Lung (tissue), 12 donors: ENCODE results near the gene HNRNPC. TPM values are rescaled to one million over a fixed set of nuclear protein-coding genes. Genes with fewer than 3 reads are reported as not detected.
"Not testable (repeated sequence)": the region's sequence is repeated elsewhere in the genome, so short reads cannot be mapped to it uniquely, and the experiment has no call there.

Experiments
- ATAC-seq: fragments of 200-7000 bp; cut with Tn5 transposase; one replicate; pipeline ENCODE4 v1.9.1; 2020; ENCODE audit warnings: moderate number of reproducible peaks; ENCODE audit not compliant: insufficient read depth, low FRiP score
- DNase-seq, 3 donors: peaks; one replicate each; pipeline ENCODE4 v3.0.0-alpha.2; 2013 to 2017
- H3K27ac ChIP-seq, 2 donors: one replicate each; pipeline ENCODE4 v1.5.1; 2013; ENCODE audit warnings: mild to moderate bottlenecking in 2 of 2, moderate library complexity in 2 of 2, control low read depth in 1 of 2, inconsistent platforms in 1 of 2, low read depth in 1 of 2, low read length in 1 of 2
- H3K27me3 ChIP-seq, 3 donors: one replicate each; pipeline ENCODE4 v1.5.1; 2013; ENCODE audit warnings: low read length in 2 of 3; ENCODE audit not compliant: control insufficient read depth in 3 of 3, insufficient read depth in 3 of 3
- H3K36me3 ChIP-seq, 4 donors: one replicate each; pipeline ENCODE4 v1.5.1; 2013; ENCODE audit warnings: low read length in 4 of 4, mild to moderate bottlenecking in 1 of 4, moderate library complexity in 1 of 4; ENCODE audit not compliant: control insufficient read depth in 4 of 4, insufficient read depth in 4 of 4
- H3K4me1 ChIP-seq, 5 donors: one replicate each; pipeline ENCODE4 v1.5.1; 2013; ENCODE audit warnings: low read length in 5 of 5, mild to moderate bottlenecking in 2 of 5, moderate library complexity in 1 of 5; ENCODE audit not compliant: control insufficient read depth in 5 of 5, insufficient read depth in 5 of 5
- H3K4me3 ChIP-seq: one replicate; pipeline ENCODE4 v1.5.1; 2013; ENCODE audit warnings: mild to moderate bottlenecking, control low read depth, moderate library complexity
- H3K9ac ChIP-seq, 2 donors: one replicate each; pipeline ENCODE4 v1.5.1; 2013; ENCODE audit warnings: low read length in 2 of 2, control low read depth in 1 of 2; ENCODE audit not compliant: insufficient read depth in 1 of 2
- H3K9me3 ChIP-seq, 4 donors: one replicate each; pipeline ENCODE4 v1.5.1; 2013; ENCODE audit warnings: low read length in 3 of 4, mild to moderate bottlenecking in 1 of 4, moderate library complexity in 1 of 4; ENCODE audit not compliant: control insufficient read depth in 4 of 4, insufficient read depth in 3 of 4
- WGBS, 2 donors: extraction: QIAGEN DNeasy Blood & Tissue Kit; methylation state at CpG; one replicate each; pipeline ENCODE4 v1.1.7; 2013; 5-methylcytosine and 5-hydroxymethylcytosine counted together
- polyA plus RNA-seq, 2 donors: library from polyadenylated mRNA; stranded (reverse); fragments of 200-250 nt; gene quantifications; one replicate each; pipeline ENCODE4 v1.2.1, GENCODE V29; 2013
- total RNA-seq, 2 donors: library from RNA; depleted of rRNA in 1 of 2; stranded (reverse); fragments of >200 nt in 1 of 2; gene quantifications; one replicate each; pipeline ENCODE4 v1.2.1, GENCODE V29; 2014 to 2021
- TF ChIP-seq, protein P1 (sequence below): IDR thresholded peaks from 2 replicates; pipeline ENCODE4 v1.5.1; 2012; ENCODE audit warnings: mild to moderate bottlenecking; ENCODE audit errors: control extremely low read depth, extremely low read depth
- donor health status: control.
- donor health status: control.
- donor health status: Bipolar disorder and iron deficiency.
- donor health status: healthy.
- donor health status: DM: yes; HTN: yes; CAD: no.

The HNRNPC gene
- total and polyA plus RNA-seq, 4 donors, result 302 to 589 (median 542) TPM

DNA sequence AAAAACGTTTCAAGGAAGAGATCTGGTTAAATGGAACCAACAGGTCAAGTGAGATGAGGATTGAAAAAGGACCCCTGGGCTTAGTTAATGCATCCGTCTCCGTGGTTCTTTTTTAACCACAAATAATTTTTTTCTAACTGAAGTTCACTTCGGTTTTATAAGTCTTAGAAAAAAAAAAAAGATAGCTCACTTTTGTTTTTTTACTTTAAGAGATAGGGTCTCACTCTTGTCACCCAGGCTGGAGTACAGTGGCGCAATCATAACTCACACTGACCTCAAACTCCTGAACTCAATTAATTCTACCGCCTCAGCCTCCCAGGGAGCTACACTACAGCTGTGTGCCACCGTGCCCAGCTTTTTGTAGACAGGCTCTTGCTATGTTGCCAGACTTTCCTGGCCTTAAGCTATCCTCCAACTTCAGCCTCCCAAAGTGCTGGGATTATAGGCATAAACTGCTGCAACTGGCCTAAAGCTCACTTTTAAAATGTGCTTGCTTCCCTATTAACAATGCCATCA is 11.8 kb downstream of the HNRNPC start:
- Histone ChIP-seq H3K9ac (no peak overlapping the region), H3K36me3 (peaks cover 17 to 47% (median 32%) of the 10 kb centered on the region in 4 donors), H3K9me3 (no peaks in the 10 kb centered on the region), H3K27me3 (no peaks in the 10 kb centered on the region), H3K4me1 (peaks cover 2 to 32% (median 9%) of the 10 kb centered on the region in 5 donors), H3K27ac (peak overlapping the region in 1 of 2 donors; percentile 3), H3K4me3 (no peak overlapping the region)
- ATAC-seq (no peak), DNase-seq (no peak)
- TF ChIP-seq, protein P1, sequence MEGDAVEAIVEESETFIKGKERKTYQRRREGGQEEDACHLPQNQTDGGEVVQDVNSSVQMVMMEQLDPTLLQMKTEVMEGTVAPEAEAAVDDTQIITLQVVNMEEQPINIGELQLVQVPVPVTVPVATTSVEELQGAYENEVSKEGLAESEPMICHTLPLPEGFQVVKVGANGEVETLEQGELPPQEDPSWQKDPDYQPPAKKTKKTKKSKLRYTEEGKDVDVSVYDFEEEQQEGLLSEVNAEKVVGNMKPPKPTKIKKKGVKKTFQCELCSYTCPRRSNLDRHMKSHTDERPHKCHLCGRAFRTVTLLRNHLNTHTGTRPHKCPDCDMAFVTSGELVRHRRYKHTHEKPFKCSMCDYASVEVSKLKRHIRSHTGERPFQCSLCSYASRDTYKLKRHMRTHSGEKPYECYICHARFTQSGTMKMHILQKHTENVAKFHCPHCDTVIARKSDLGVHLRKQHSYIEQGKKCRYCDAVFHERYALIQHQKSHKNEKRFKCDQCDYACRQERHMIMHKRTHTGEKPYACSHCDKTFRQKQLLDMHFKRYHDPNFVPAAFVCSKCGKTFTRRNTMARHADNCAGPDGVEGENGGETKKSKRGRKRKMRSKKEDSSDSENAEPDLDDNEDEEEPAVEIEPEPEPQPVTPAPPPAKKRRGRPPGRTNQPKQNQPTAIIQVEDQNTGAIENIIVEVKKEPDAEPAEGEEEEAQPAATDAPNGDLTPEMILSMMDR, result no peak
- WGBS, 2 donors, result 28 to 30% methylated on average over 7 of the region's 7 CpGs

DNA sequence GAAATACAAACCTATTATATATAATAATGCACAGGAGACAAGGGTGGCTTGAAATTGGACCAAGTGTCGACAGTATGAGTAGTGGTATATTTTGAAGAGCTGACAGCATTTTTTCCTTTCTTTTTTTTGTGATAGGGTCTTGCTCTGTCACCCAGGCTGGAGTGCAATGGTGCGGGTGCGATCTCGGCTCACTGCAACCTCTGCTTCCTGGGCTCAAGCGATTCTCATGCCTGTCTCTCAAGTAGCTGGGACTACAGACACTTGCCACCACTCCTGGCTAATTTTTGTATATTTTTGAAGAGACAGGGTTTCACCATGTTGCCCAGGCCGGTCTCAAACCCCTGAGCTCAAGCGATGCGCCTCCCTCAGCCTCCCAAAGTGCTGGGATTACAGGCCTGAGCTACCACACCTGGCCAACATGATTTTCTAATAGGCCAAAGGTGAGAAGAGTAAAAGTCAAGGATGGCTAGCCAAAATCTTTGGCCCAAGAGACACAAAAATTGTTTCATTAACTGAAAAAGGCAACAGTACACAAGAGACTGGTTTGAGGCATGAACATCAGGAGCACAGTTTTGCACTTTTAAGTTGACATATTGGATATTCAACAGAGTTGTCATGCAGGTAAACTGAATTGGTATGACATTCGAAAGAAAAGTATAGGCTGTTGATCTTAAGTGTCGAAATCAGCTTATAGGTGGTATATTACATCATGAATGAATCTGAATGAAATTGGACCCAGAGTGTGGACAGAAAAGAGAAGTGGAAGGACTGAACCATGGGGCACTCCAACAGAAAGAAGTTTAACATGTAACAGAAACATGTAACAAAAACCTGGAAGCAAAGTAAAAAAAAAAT is 12.5 kb downstream of the HNRNPC start:
- H3K4me1 ChIP-seq, result peaks cover 0 to 29% (median 7%) of the 10 kb centered on the region in 5 donors
- DNase-seq (no peak), ATAC-seq (no peak)
- TF ChIP-seq, protein P1, result no peak
- H3K4me3 ChIP-seq, result no peak overlapping the region
- 79 to 83% methylated on average over 10 of the region's 10 CpGs for WGBS, 2 donors
- no peak overlapping the region for H3K27ac ChIP-seq
- no peak overlapping the region for H3K9ac ChIP-seq
- peaks cover 15 to 44% (median 31%) of the 10 kb centered on the region in 4 donors for H3K36me3 ChIP-seq
- H3K27me3 ChIP-seq, result no peaks in the 10 kb centered on the region
- no peaks in the 10 kb centered on the region for H3K9me3 ChIP-seq

DNA sequence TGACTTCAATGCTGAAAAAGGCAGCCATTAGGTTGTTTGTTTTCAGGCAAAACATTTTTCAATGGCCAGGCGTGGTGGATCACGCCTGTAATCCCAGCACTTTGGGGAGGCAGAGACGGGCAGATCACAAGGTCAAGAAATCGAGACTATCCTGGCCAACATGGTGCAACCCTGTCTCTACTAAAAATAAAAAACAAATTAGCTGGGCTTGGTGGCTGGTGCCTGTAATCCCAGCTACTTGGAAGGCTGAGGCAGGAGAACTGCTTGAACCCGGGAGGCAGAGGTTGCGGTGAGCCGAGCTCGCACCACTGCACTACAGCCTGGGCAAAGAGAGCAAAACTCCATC is 13.2 kb downstream of the HNRNPC start:
- Histone ChIP-seq H3K36me3 (peaks cover 18 to 41% (median 30%) of the 10 kb centered on the region in 4 donors), H3K4me1 (peaks cover 0 to 26% (median 7%) of the 10 kb centered on the region in 5 donors)
- 88 to 96% methylated on average over 8 of the region's 8 CpGs for WGBS, 2 donors
- ATAC-seq, H3K4me3 ChIP-seq, H3K27ac ChIP-seq, H3K9me3 ChIP-seq, H3K27me3 ChIP-seq, DNase-seq, H3K9ac ChIP-seq: not testable (repeated sequence)

DNA sequence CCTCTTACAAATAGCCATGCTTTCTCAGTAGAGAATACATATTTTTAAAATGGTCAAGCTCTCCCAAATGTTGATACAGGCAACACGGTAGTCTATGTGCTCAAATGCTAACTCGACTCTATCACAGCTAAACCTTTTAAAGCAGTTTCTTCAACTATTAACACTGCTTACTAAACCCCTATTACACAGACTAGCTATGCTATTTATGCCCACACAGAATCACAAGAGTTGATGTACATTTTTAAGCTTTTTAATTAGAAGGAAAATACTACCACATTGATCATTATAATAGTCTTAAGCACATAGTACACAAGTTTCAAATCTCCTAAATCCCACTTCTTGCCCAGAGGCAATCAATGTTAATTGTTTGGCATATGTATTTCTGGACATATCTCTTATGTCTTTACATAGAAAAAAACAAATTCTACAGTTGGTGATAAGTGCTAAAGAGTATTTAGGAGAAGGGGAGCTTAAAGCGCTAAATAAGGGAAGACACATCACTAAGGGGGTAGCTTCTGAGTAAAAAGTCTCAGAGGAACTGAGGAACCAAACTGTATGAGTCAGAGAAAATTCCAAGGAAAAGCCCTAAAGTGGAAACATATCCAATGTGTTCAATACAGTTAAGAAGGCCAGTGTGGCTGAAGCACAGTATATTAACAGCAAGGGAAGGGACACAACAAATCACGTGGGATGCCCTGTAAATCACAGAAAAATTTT is 13.7 kb downstream of the HNRNPC start:
- DNase-seq, result no peak
- no peaks in the 10 kb centered on the region for H3K9me3 ChIP-seq
- no peak overlapping the region for H3K9ac ChIP-seq
- no peak overlapping the region for H3K4me3 ChIP-seq
- ATAC-seq, result no peak
- TF ChIP-seq, protein P1, result no peak
- H3K4me1 ChIP-seq, result peaks cover 0 to 26% (median 6%) of the 10 kb centered on the region in 5 donors
- H3K27me3 ChIP-seq, result no peaks in the 10 kb centered on the region
- H3K36me3 ChIP-seq, result peaks cover 18 to 41% (median 29%) of the 10 kb centered on the region in 4 donors
- no peak overlapping the region for H3K27ac ChIP-seq
- 61 to 77% methylated on average over 4 of the region's 4 CpGs for WGBS, 2 donors
